NOMO-1 treated with DMSO at 0.1 percent for 48 hours (cell line): ENCODE data around the gene TMEM179.

Experiments used
- DNase-seq: peaks from one replicate; lab custom pipeline; 2025; ENCODE audit not compliant: unreplicated experiment; lab: John Stamatoyannopoulos, UW

The TMEM179 gene

GRCh38 chr14:104558231-104559027, 46.1 kb downstream of the TMEM179 start:
- DNase-seq: no peak

- no peak for DNase-seq
Measured at GRCh38 chr14:104557766-104558165, 46.8 kb downstream of the TMEM179 start.

DNA sequence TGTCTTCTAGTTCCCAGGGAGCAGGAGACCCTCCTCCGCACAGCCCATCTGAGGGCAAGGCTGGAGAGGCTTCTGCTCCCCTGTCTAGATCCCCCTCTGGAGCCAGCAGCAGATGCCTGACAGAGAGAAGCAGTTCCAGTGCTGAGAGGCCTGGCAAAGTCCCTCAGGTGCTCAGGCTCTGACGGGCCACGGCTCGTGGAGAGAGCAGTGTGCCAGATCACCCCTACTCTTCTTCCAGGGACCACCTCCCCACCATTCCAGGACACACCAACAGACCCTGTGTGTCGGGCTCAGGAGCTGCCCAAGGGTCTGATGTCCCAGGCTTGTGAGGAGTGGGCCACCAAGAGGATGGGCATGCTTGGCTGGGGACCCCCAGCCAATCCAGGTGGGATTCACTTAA, 47.5 kb downstream of the TMEM179 start:
- no peak for DNase-seq

- DNase-seq: no peak
Measured at GRCh38 chr14:104556256-104557021, 48.1 kb downstream of the TMEM179 start.

GRCh38 chr14:104555430-104556255, 48.9 kb downstream of the TMEM179 start:
- DNase-seq: no peak

- no peak for DNase-seq
Measured at GRCh38 chr14:104554608-104555429, 49.8 kb downstream of the TMEM179 start.

- no peak for DNase-seq
Measured at GRCh38 chr14:104554088-104554607, 50.4 kb downstream of the TMEM179 start.

GRCh38 chr14:104553166-104554087, 51.1 kb downstream of the TMEM179 start:
- DNase-seq: no peak

GRCh38 chr14:104552738-104553125, 51.8 kb downstream of the TMEM179 start:
- DNase-seq: no peak

- no peak for DNase-seq
Measured at GRCh38 chr14:104551851-104552737, 52.5 kb downstream of the TMEM179 start.

DNA sequence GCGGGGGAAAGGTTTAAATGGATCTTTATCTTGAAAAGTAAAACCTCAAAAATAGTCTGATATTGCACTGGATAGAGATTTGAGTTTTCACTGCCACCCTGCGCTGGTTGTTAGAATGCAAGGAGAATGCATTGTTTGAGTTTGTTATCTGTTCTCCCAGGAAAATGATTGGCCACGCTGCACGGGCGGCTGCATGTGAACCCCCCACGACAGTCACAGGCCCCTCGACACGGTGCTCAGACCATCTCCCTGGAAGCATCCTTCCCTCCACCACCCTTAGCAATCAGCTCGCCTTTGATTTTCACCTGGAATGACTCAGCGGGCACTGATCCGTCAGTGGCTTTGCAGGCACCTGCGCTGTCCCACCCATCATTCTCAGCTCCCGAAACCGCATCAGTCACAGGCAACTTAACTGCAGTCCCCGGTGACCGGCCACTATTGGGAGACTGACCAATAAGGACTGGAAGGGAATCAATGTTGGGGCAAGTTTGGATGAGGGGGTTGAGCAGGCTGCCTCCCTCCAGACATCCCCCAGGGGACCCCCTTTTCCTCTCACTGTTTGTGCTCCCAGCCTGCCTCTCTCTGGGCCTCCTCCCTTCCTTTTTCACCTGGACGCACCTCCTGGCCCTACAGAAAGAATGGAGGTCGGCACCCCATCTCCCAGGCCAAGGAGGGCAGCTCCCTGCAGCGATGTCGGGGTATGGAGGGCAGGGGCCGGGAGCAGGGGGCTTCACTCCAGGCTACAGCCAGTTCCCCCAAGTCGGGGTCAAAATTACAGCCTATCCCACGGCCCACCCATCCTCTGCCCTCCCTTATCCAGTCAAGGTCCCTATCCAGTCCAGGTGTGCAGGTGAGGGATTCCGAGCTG, 53.5 kb downstream of the TMEM179 start:
- no peak for DNase-seq

DNA sequence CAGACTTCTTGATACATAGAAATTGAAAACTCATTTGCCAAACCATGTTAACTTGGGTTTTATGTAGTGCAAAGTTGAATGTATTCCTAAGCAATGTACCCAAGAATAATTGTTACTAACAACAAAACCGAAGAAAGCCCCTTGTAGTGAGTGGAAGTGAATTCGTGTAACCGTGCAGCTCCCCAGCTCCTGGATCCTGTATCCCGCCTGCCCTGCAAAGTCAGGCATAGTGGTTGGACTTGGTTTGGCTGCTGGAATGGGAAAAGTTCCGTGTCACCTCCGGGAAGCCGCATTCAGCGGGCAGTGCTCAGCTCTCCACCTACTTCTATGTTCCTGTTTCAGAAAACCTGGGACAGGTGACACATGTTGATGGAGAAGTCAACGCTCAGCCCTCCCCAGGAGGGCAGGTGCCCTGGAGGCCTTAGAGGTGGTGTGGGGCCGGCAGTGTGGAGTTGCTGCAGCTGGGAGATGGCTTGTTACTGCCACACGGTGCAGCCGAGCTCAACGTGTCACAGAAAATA, 54.2 kb downstream of the TMEM179 start:
- no peak for DNase-seq

DNA sequence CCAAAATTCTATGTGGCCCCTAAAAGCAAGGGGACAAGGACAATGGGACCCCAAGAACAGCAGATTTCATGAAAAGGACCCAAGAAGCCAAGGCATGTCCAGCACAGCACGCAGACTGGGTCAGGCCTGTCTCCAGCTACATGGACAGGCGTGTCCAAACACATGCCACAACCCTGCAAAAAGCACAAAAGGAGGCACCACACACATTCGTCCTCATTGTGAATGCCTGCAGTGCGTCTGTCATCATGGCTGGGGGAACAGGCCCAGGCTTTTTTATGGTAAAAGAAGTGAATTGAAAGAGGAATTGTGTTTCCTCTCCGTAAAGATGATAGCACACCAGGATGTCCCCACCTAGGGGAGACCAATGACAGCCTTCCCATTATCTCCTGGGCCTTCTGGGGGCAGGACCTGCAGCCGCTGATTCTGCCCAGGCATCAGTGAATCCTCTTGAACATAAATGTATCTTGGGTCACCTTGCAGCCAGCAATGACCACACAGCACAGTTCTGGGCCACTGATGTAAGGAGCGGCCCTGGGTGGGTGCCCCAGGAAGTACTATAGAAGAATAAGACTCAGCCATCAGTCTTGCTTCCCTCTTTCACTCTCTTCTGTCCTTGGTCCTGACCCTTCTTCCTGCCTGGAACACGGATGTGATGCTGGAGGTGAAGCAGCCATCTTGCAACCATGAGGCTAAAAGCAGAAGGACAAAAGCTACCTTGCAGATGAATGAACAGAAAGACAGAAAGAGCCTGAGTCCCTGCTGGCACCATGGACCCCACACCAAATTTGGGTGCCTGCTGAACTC, 54.8 kb downstream of the TMEM179 start:
- DNase-seq: no peak

- DNase-seq: no peak
Measured at GRCh38 chr14:104548802-104549535, 55.6 kb downstream of the TMEM179 start.

DNA sequence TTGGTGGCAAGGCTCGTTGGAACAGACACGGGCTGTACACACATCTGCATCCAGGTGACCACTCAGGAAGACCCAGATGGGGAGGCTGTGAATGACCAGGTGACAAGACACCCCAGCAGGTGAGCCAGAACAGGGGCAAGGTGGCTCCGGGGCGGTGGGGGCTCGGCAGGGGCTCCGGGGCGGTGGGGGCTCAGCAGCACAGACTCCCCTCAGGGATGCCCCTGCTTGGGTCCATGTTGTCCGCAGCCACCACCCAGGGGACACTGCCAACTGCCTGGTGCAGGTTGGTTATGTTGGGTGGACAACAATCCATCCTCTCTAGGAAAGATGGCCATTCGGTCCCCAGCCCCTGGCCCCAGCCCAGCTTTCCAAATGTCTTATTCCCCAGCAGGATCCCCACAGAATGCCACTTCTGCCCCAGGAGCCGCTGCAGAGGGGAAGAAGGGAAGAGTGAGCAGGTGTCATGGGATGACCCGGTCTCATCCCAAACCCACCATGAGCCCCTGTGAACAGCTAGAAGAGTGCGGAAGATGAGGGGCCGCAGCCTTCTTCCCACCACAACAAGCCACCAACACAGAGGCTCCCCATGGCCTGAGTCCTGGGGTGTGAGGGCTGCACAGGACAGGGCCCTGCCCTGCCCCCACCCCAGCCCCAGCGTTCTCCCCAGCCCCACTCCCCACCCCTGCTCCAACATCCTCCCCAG, 56.4 kb downstream of the TMEM179 start:
- no peak for DNase-seq
